GM21723 (cell line): ENCODE data around the gene BARD1.

Source experiments
- ATAC-seq: cut with Tn5 transposase; IDR thresholded peaks from one replicate; pipeline ENCODE4 v1.9.1; 2021; ENCODE audit warnings: mild to moderate bottlenecking, moderate library complexity; ENCODE audit not compliant: unreplicated experiment

BARD1 gene

GRCh38 chr2:214679736-214680135 is 129.7 kb downstream of the BARD1 start:
- no peak for ATAC-seq

GRCh38 chr2:214676421-214677089 is 132.9 kb downstream of the BARD1 start:
- ATAC-seq = peak; percentile 59
